HL-60 (cell line): Measurements from ENCODE around the gene PMPCB.

Experiments
- DNase-seq, 2 experiments: peaks; one replicate each; pipeline ENCODE4 v3.0.0-alpha.2; 2010 to 2020; ENCODE audit warnings: low read depth in 1 of 2, low spot score in 1 of 2
- H3K27ac ChIP-seq: fragments of 250-450 bp; sonication (Bioruptor Pico); replicated peaks from 2 replicates; pipeline ENCODE4 v1.5.1; 2020; ENCODE audit warnings: mild to moderate bottlenecking, moderate library complexity
- H3K27me3 ChIP-seq: fragments of 250-450 bp; sonication (Bioruptor Pico); 2 replicates; pipeline ENCODE4 v1.5.1; 2021; ENCODE audit warnings: mild to moderate bottlenecking, moderate library complexity; ENCODE audit not compliant: insufficient read depth, poor library complexity, severe bottlenecking
- H3K4me3 ChIP-seq: replicated peaks from 2 replicates; pipeline ENCODE4 v1.5.1; 2011; ENCODE audit warnings: mild to moderate bottlenecking, control low read depth, low read length; ENCODE audit not compliant: insufficient read depth
- GABPA ChIP-seq: IDR thresholded peaks from 2 replicates; pipeline ENCODE4 v1.6.1; 2012; ENCODE audit warnings: low read depth
- POLR2AphosphoS5 ChIP-seq: IDR thresholded peaks from 2 replicates; pipeline ENCODE4 v1.6.1; 2012; ENCODE audit warnings: low read depth
- SPI1 ChIP-seq: IDR thresholded peaks from 2 replicates; pipeline ENCODE4 v1.6.1; 2012; ENCODE audit warnings: low read depth, mild to moderate bottlenecking, borderline replicate concordance
- TF ChIP-seq, protein P1 (sequence below): IDR thresholded peaks from 2 replicates; pipeline ENCODE4 v1.6.1; 2012; ENCODE audit warnings: low read depth; ENCODE audit not compliant: insufficient replicate concordance
- TF ChIP-seq, protein P2 (sequence below): IDR thresholded peaks from one replicate; pipeline ENCODE4 v1.5.1; 2011; ENCODE audit warnings: low read length, control low read depth, inconsistent platforms; ENCODE audit not compliant: insufficient read depth

Gene PMPCB

DNA sequence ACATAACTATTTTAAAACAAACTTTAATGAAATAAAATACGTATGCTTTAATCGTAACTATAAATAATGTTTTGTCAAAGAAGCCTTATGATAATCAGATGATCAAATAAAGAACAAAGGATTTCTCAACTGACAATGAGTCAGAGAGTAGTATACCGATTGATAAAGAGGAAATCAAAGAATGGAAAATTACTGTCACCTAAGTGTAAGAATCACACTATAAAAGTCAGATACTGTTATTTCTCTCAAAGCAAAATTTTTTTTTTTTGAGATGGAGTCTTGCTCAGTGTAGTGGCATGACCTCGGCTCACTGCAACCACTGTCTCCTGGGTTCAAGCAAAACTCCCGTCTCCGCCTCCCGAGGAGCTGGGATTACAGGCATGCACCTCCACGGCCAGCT is 28.5 kb downstream of the PMPCB start:
- no peak overlapping the region for H3K27ac ChIP-seq
- H3K27me3 ChIP-seq, result no peaks in the 10 kb centered on the region
- TF ChIP-seq, protein P1, sequence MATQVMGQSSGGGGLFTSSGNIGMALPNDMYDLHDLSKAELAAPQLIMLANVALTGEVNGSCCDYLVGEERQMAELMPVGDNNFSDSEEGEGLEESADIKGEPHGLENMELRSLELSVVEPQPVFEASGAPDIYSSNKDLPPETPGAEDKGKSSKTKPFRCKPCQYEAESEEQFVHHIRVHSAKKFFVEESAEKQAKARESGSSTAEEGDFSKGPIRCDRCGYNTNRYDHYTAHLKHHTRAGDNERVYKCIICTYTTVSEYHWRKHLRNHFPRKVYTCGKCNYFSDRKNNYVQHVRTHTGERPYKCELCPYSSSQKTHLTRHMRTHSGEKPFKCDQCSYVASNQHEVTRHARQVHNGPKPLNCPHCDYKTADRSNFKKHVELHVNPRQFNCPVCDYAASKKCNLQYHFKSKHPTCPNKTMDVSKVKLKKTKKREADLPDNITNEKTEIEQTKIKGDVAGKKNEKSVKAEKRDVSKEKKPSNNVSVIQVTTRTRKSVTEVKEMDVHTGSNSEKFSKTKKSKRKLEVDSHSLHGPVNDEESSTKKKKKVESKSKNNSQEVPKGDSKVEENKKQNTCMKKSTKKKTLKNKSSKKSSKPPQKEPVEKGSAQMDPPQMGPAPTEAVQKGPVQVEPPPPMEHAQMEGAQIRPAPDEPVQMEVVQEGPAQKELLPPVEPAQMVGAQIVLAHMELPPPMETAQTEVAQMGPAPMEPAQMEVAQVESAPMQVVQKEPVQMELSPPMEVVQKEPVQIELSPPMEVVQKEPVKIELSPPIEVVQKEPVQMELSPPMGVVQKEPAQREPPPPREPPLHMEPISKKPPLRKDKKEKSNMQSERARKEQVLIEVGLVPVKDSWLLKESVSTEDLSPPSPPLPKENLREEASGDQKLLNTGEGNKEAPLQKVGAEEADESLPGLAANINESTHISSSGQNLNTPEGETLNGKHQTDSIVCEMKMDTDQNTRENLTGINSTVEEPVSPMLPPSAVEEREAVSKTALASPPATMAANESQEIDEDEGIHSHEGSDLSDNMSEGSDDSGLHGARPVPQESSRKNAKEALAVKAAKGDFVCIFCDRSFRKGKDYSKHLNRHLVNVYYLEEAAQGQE, result no peak
- TF ChIP-seq SPI1 (no peak), POLR2AphosphoS5 (no peak), GABPA (no peak)
- TF ChIP-seq, protein P2, sequence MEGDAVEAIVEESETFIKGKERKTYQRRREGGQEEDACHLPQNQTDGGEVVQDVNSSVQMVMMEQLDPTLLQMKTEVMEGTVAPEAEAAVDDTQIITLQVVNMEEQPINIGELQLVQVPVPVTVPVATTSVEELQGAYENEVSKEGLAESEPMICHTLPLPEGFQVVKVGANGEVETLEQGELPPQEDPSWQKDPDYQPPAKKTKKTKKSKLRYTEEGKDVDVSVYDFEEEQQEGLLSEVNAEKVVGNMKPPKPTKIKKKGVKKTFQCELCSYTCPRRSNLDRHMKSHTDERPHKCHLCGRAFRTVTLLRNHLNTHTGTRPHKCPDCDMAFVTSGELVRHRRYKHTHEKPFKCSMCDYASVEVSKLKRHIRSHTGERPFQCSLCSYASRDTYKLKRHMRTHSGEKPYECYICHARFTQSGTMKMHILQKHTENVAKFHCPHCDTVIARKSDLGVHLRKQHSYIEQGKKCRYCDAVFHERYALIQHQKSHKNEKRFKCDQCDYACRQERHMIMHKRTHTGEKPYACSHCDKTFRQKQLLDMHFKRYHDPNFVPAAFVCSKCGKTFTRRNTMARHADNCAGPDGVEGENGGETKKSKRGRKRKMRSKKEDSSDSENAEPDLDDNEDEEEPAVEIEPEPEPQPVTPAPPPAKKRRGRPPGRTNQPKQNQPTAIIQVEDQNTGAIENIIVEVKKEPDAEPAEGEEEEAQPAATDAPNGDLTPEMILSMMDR, result no peak
- no peak for DNase-seq
- no peak overlapping the region for H3K4me3 ChIP-seq

- H3K27me3 ChIP-seq, result no peaks in the 10 kb centered on the region
- peak; percentile 41 for DNase-seq
- TF ChIP-seq, protein P1, result no peak
- TF ChIP-seq SPI1, result no peak
- no peak for TF ChIP-seq GABPA
- no peak for TF ChIP-seq POLR2AphosphoS5
- H3K27ac ChIP-seq, result no peak overlapping the region
- H3K4me3 ChIP-seq, result no peak overlapping the region
These were observed 39.5 kb downstream of the PMPCB start for GRCh38 chr7:103336761-103337160.

DNA sequence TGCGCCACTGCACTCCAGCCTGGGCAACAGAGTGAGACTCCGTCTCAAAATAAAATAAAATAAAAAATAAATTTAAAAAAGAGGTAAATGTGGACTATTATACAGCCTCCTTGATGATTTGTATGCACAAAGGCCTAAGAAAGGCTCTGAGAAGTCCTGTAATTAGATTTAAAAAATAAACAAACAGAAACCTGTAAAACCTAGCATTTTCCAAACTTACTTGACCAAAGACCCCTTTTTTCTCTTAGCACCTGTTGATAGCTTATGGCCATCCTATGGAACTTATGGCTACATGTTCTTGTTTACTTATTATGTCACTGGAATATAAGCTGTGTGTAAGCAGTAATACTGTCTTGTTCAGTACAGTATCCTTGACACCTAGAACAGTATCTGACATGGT is 41.6 kb downstream of the PMPCB start:
- Histone ChIP-seq H3K4me3 (no peak overlapping the region), H3K27me3 (no peaks in the 10 kb centered on the region), H3K27ac (no peak overlapping the region)
- DNase-seq, result no peak
- TF ChIP-seq SPI1 (no peak), GABPA (no peak), POLR2AphosphoS5 (no peak)
- TF ChIP-seq, protein P1, result no peak
- TF ChIP-seq, protein P2, result no peak
